ENCODE results near the gene RHO. TPM values are rescaled to one million over a fixed set of nuclear protein-coding genes. Genes with fewer than 3 reads are reported as not detected.
A peak's percentile ranks its signal among the peaks of the same experiment; 100 is the strongest.

RHO gene
- total and polyA plus RNA-seq, 2 donors (not counting 3 experiments of a cell fraction or from before 2014, with no cell fraction given), result not detected

DNA sequence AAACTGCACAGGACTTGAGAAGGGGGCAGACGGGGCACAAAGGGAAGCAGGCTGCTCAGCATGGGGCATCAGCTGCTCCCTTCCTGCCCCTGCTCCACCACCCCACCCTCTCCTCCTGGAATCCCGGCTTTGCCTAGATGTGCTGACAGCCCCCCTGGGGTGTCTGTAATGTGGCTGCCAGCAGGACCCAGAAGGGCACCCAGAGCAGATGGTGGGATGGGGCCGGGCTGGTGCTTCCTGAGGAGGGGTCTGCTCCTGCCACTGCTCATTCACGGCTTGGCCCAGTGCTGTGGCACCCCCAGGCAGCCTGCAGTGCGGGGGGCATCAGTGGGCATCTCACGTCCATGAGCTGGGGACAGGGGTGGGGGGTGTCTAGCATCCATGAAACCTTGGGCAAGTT lies 24.7 kb downstream of the RHO start:
- Histone ChIP-seq H3K27ac (ENCODE audit: insufficient read depth, low read depth, low read length) (no peak overlapping the region), H3K27me3 (ENCODE audit: control insufficient read depth in 2 of 2, insufficient read depth in 2 of 2, low read length in 2 of 2) (no peaks in the 10 kb centered on the region), H4K20me1 (replicated peaks; ENCODE audit: control insufficient read depth, extremely low read depth, insufficient read depth, low read length) (no peaks in the 10 kb centered on the region), H3K9me3 (replicated peaks; ENCODE audit: control insufficient read depth, insufficient read depth, low read length) (no peaks in the 10 kb centered on the region), H3K36me3 (ENCODE audit: control insufficient read depth in 2 of 2, extremely low read depth in 1 of 2, insufficient read depth in 2 of 2, low read length in 2 of 2) (peaks cover 10 to 23% of the 10 kb centered on the region in 2 experiments), H3K4me3 (replicated peaks in 1 of 3; ENCODE audit: insufficient read depth in 1 of 3, low read depth in 1 of 3, low read length in 3 of 3) (no peak overlapping the region), H3K9ac (replicated peaks; ENCODE audit: extremely low read depth, insufficient read depth, low read length) (no peak overlapping the region), H3K79me2 (ENCODE audit: control insufficient read depth, insufficient read depth, low read length) (no peaks in the 10 kb centered on the region), H3K9me1 (replicated peaks; ENCODE audit: control insufficient read depth, extremely low read depth, insufficient read depth, low read length) (no peaks in the 10 kb centered on the region), H3K4me2 (ENCODE audit: insufficient read depth, low read length) (no peak overlapping the region), H3K4me1 (ENCODE audit: control insufficient read depth, extremely low read depth, insufficient read depth, low read length) (peaks cover 3% of the 10 kb centered on the region), H2AFZ (ENCODE audit: low read depth, low read length) (no peak overlapping the region)
- FAIRE-seq (no peak), DNase-seq (ENCODE audit: low read depth, low spot score) (no peak)
- POLR2A ChIA-PET, result no interaction called here
- TF ChIP-seq POLR2AphosphoS5 (IDR thresholded peaks at IDR 0.05; ENCODE audit: insufficient read depth, low read depth, low read length) (peak; percentile 32), POLR2A (IDR thresholded peaks at IDR 0.05; ENCODE audit: low read depth, low read length) (peak; percentile 51), MYC (IDR thresholded peaks at IDR 0.05; ENCODE audit: low read depth, low read length) (no peak)
- BruUV-seq (replicated peaks), result no TSS peak
- intact Hi-C loops (cut with micrococcal nuclease), result no loop called here
- CTCF ChIA-PET, result interaction anchor here (0.6 to 5.6 kb wide), 4 partner anchors 9 to 102 kb away, joined by 3 to 49 read pairs (median 4); no protein-coding TSS in a partner anchor
- dilution Hi-C loops (cut with MboI; ENCODE audit: extremely low pct_ligation_motif_present, low sequenced_read_pairs), result no loop called here

- Histone ChIP-seq H3K9me3 (replicated peaks; ENCODE audit: control insufficient read depth, insufficient read depth, low read length) (no peaks in the 10 kb centered on the region), H3K36me3 (ENCODE audit: control insufficient read depth in 2 of 2, extremely low read depth in 1 of 2, insufficient read depth in 2 of 2, low read length in 2 of 2) (peaks cover 10 to 27% of the 10 kb centered on the region in 2 experiments), H3K4me1 (ENCODE audit: control insufficient read depth, extremely low read depth, insufficient read depth, low read length) (peaks cover 9% of the 10 kb centered on the region), H3K4me3 (replicated peaks in 1 of 3; ENCODE audit: insufficient read depth in 1 of 3, low read depth in 1 of 3, low read length in 3 of 3) (no peak overlapping the region), H3K27ac (ENCODE audit: insufficient read depth, low read depth, low read length) (no peak overlapping the region), H3K4me2 (ENCODE audit: insufficient read depth, low read length) (no peak overlapping the region), H3K79me2 (ENCODE audit: control insufficient read depth, insufficient read depth, low read length) (no peaks in the 10 kb centered on the region), H4K20me1 (replicated peaks; ENCODE audit: control insufficient read depth, extremely low read depth, insufficient read depth, low read length) (no peaks in the 10 kb centered on the region), H3K9me1 (replicated peaks; ENCODE audit: control insufficient read depth, extremely low read depth, insufficient read depth, low read length) (no peaks in the 10 kb centered on the region), H2AFZ (ENCODE audit: low read depth, low read length) (no peak overlapping the region), H3K9ac (replicated peaks; ENCODE audit: extremely low read depth, insufficient read depth, low read length) (no peak overlapping the region), H3K27me3 (ENCODE audit: control insufficient read depth in 2 of 2, insufficient read depth in 2 of 2, low read length in 2 of 2) (no peaks in the 10 kb centered on the region)
- intact Hi-C loops (cut with micrococcal nuclease) (no loop called here), dilution Hi-C loops (cut with MboI; ENCODE audit: extremely low pct_ligation_motif_present, low sequenced_read_pairs) (no loop called here)
- CTCF ChIA-PET, result interaction anchor here (1.0 to 5.6 kb wide), 3 partner anchors 10 to 63 kb away, joined by 3 to 49 read pairs (median 3); no protein-coding TSS in a partner anchor
- FAIRE-seq (no peak), DNase-seq (ENCODE audit: low read depth, low spot score) (no peak)
- no peak for TF ChIP-seq CTCF (IDR thresholded peaks at IDR 0.05; ENCODE audit: extremely low read depth in 1 of 2, insufficient read depth in 1 of 2, low read depth in 1 of 2, low read length in 2 of 2)
- POLR2A ChIA-PET, result no interaction called here
- no TSS peak for BruUV-seq (replicated peaks)
Measured at GRCh38 chr3:129553719-129554118, 25.3 kb downstream of the RHO start.

Data from endothelial cell of umbilical vein (primary cell).